Transverse colon (tissue), 4 donors: ENCODE results near the gene CELSR1.

Experiments used
- CTCF ChIP-seq, 5 experiments: fragments of 200-600 bp in 3 of 5; fragments of 450-650 bp in 2 of 5; sonication (generic) in 3 of 5; IDR thresholded peaks; 1 replicate in 2 of 5; 2 replicates in 3 of 5; pipeline ENCODE4 v1.5.1; 2016 to 2017; ENCODE audit warnings: antibody characterized with exemption in 5 of 5, inconsistent platforms in 3 of 5, mild to moderate bottlenecking in 2 of 5, moderate library complexity in 1 of 5
- POLR2A ChIP-seq: fragments of 450-650 bp; IDR thresholded peaks from one replicate; pipeline ENCODE4 v1.6.1; 2016; ENCODE audit warnings: antibody characterized with exemption, mild to moderate bottlenecking, moderate library complexity
- POLR2AphosphoS5 ChIP-seq, 3 donors: sonication (generic); formaldehyde crosslinking; IDR thresholded peaks; one replicate each; pipeline ENCODE4 v1.6.1; 2016; ENCODE audit warnings: antibody characterized with exemption in 3 of 3

DNA sequence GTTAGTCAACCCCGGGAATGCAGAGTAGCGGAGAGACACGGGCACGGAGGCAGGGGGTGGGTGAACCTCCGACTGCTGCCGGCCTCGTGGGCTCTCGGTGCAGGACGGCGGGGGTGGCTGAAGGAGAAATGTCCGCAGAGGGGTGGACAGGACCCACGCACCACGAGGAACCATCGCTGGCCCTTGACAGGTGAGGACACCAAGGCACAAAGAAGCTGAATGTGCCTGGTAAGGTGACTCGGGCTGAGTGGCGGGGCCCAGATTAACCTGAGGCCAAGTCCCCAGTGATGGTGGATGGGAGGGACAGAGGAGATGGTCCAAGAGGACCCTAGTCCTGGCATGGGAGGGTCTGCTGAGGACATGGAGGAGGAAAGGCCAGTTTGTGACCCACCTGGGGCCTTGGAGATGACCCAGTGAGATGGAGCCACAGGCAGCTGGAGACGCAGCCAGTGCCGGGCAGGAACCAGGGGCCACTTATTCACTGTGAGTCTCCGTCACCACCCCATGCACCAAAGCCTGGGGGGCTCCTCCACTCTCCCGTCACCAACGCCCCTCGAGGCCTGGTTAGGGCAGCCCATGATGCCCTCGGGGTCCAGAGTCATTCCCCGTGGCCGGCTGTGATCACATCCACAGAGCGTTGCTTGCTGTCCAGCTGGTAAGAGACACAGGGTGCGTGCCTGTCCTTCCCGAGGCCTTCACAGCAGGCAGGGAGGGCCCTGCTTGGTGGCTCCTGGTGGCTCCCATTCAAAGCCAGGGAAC is 64.2 kb downstream of the CELSR1 start:
- TF ChIP-seq POLR2AphosphoS5 (IDR thresholded peaks at IDR 0.05) (no peak), CTCF (IDR thresholded peaks at IDR 0.05) (no peak), POLR2A (no peak)
